Stimulated activated CD8-positive, alpha-beta memory T cell treated with anti-CD3 and anti-CD28 coated beads, Interleukin-15, amount 100 ng/mL, for 48 hours (primary cell): ENCODE data around the gene FLAD1.

Experiments
- DNase-seq, 2 donors: peaks; one replicate each; pipeline ENCODE4 v3.0.0-alpha.2; 2020; ENCODE audit warnings: low read depth in 2 of 2

The FLAD1 gene

DNA sequence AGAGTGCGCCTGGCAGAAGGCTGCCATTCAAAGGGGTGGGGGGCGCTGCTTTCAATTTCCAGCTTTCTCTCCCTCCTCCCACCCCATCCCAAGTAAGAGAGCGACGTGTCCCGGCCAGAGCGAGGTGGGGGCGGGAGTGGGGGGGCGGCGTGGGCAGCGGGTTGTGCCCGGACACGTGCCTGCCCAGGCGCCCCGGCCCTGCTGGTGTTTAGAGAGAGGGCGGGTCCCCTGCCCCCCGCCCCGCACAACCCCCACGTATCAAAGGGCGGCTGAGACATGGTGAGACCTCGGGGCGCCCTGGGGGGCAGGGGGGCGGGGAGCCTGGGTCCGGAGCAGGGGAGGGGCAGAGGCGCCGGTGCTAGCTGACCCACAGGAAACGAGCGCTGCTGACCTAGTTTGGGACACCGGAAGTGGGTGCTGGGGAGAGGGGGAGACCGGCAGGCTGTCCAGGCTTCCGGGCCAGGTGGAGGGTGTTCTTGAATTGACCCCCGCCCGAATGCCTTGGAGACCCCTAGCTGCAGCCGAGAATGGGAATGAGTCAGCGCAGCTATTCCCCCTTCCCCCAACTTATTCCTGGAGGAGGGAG is 20.7 kb downstream of the FLAD1 start:
- no peak for DNase-seq

- DNase-seq: no peak
Measured at GRCh38 chr1:155004352-155005075, 21.4 kb downstream of the FLAD1 start.

- no peak for DNase-seq
Measured at GRCh38 chr1:155005076-155006011, 22.2 kb downstream of the FLAD1 start.

GRCh38 chr1:155006601-155007101 is 23.5 kb downstream of the FLAD1 start:
- peak in 1 of 2 donors; percentile 28 for DNase-seq

- DNase-seq: no peak
Measured at GRCh38 chr1:155007251-155007828, 24.2 kb downstream of the FLAD1 start.

DNA sequence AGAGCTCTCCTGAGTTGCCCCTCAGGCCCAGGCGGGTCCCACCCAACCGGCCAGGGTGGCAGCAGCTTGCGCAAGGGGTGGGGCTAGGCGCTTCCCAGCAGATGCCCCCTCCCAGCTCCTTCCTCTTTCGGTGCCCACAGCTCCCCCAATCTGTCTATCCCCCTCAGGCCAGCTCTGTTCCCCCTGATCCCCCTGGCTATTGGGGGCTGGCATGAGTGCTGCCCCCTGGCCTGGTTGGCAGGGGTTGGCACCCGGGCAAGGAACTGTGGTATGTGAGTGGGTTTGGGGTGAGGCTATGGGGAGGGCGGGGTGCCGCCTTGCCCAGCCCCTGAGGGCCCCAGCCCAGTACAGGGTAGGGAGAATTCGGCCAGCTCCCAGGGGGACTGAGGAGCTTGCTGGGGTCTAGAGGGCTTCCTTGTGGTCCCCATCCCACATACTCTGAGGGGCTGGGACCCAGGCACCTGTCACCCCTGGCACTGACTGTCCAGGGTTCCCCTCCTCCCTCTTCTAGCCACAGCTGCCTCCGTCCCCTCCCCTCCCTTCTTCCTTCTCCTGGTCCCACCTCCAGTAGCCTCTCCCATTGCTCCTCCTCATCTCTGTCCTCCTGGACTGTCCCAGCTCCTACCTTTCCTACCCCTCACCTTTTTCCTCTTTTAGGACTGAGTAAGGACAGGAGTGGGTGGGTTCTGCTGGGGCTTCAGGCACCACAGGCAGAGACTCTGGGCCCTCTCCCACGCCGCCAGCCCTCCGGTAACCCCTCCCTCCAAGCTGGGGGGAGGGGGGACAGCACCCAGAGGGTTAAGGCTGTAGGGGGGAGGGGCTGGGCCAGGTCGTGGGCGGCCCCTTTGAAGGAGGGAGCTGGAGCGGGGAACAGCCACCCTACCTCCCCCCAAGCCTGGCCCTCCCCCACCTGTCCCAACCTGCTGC is 25.1 kb downstream of the FLAD1 start:
- DNase-seq: no peak

- DNase-seq: no peak
Measured at GRCh38 chr1:155009221-155009711, 26.1 kb downstream of the FLAD1 start.

DNA sequence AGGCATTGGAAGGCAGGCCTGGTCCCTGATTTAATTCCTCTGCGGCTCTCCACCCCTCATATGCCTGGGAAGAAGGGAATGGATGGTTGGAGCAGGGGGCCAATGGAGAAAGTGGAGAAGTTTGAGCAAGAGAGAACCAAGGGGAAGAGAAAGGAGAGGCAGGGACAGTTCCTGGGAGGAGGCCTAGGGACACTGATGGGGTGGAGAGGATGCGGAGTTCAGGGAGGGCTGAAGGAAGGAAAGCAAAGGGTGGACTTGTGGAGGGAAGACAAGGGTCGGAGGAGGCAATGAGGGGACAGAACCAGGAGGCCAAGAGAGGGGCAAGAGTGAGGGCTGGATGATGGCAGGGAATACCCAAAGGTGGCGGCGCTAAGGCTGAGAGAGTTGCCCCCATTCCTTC is 26.6 kb downstream of the FLAD1 start:
- no peak for DNase-seq

DNA sequence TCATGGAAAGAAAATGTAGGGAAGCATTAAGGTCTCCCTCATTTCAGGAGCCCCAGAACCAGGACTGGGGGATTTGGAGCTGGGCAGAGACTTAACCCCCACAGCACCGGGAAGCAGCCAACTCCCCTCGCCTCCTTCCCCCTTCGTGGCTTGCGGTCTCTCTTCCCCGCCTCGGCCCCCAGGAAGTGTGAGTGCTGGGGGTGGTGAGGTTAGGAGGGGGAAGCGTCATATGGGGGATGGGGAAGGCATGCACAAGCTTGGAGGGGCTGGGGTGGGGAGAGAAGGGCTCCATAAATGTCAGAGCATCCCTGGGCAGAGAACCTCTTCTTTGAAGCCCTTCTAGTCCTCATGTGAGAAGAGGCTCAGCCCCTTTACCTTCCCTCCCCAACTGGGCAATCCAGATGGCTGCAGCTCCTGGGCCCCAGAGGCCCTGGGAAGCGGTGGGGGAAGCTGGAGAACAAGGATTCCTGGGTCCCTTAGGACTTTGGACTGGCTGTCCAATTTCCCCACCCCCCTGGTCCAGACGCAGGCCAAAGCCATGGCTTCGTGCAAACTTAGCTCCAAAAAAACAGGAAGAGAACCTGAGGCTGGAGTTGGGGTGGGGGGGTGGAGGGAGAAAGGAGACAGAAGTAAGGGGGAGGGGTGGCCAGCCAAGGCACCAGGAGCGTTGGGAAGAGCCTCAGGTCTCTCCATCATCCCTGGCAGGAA is 27.2 kb downstream of the FLAD1 start:
- no peak for DNase-seq

DNA sequence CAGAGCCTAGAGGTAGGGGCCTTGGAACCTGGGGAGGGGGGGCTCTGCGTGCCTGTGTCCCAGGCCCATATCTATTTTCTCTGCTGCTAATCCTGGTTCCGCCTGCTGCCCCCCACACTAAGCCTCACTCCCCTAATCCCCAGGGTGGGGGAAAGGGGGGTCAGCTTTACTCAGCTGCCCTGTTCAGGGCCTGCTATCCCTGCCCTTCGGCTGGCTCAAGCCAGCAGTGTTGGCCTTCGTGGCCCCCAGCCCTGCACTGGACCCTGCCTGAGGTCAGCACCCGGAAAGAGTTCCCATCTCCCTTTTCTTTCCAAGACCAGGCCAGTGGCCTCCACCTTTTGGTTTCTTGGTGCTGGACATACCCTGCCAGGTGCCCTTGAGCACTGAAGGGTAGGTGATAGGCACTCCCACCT is 27.9 kb downstream of the FLAD1 start:
- DNase-seq: no peak

- DNase-seq: no peak
Measured at GRCh38 chr1:155011437-155012025, 28.4 kb downstream of the FLAD1 start.

DNA sequence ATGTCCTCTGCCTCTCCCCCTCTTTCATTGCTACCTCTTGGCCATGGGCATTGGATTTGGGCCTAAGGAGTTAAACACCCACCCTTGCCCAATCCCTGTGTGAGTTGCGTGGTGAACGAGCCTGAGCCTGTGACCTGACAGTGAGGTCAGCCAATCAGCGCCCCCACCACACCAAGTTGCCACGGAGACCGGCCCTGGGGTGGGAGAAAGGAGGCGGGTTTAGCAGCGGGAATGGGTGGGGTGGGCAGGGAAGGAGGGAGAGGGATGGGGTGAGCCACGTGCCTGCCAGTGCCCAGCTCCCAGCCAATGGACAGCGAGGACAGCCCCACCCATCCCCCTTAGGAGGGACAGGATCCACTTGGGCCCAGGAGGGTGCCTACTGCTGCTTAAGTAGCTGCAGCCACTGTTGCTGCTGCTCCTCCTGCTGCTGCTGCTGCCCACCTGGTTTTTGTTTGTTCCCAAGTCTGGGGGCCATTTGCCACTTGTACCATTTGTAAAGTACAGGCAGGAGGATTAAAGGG is 28.9 kb downstream of the FLAD1 start:
- DNase-seq: no peak

GRCh38 chr1:155012776-155013602 is 29.8 kb downstream of the FLAD1 start:
- no peak for DNase-seq

DNA sequence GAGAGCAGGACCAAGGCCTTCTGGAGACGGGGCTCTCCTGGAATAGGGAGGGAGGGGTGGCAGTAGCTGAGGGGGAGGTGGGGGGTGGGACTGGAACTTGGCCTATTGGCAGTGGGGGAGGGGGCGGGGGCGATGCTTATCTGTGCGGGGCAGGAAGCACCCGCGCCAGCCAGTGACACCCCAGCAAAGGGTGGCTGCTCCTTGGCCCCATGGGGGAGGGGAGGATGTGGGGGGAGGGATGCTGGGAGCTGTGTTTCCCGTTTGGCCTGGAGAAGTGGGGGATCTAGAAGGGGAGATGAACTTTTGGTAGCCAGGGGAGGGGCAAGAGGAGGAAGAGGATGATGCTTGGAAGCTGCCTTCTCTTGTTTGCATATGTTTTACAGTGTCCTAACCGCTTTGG is 30.5 kb downstream of the FLAD1 start:
- DNase-seq: no peak

DNA sequence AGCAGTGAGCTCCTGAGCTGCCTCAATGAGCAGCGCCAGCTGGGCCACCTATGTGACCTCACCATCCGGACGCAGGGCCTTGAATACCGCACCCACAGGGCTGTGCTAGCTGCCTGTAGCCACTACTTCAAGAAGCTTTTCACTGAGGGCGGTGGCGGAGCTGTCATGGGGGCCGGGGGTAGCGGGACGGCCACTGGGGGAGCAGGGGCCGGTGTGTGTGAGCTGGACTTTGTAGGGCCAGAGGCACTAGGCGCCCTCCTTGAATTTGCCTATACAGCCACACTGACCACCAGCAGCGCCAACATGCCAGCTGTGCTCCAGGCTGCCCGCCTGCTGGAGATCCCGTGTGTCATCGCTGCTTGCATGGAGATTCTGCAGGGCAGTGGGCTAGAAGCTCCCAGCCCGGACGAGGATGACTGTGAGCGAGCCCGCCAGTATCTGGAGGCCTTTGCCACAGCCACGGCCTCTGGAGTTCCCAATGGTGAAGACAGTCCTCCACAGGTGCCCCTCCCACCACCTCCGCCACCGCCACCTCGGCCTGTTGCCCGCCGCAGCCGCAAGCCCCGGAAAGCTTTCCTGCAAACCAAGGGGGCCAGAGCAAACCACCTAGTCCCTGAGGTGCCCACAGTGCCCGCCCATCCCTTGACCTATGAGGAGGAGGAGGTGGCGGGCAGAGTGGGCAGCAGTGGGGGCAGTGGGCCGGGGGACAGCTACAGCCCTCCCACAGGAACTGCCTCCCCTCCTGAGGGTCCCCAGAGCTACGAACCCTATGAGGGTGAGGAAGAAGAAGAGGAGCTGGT is 31.8 kb downstream of the FLAD1 start:
- DNase-seq: no peak

- DNase-seq: no peak
Measured at GRCh38 chr1:155015527-155016230, 32.5 kb downstream of the FLAD1 start.

DNA sequence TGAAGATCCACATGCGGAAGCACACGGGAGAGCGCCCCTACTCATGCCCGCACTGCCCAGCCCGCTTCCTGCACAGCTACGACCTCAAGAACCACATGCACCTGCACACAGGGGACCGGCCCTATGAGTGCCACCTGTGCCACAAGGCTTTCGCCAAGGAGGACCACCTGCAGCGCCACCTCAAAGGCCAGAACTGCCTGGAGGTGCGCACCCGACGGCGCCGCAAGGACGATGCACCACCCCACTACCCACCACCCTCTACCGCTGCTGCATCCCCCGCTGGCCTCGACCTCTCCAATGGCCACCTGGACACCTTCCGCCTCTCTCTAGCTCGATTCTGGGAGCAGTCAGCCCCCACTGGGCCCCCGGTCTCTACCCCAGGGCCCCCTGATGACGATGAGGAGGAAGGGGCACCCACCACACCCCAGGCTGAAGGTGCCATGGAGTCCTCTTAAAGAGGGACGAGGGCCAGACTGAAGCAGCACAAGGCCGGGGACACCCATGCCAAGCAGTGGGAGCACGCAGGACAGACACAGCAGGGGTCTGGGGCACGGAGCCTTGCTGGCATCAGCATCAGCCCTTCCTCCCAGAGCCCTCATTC is 33.2 kb downstream of the FLAD1 start:
- no peak for DNase-seq
